Measurements from ENCODE around the gene PPP1R14C. TPM values are rescaled to one million over a fixed set of nuclear protein-coding genes. Genes with fewer than 3 reads are reported as not detected.

The PPP1R14C gene
- total and polyA plus RNA-seq, 4 donors: 6.5 to 68.4 (median 24.0) TPM

- WGBS, 2 donors: 23 to 34% methylated on average over 2 of the region's 2 CpGs
- DNase-seq: no peak
- Histone ChIP-seq H3K36me3 (ENCODE audit: control insufficient read depth in 4 of 4, insufficient read depth in 4 of 4, low read length in 4 of 4) (no peaks in the 10 kb centered on the region), H3K9ac (ENCODE audit: insufficient read depth in 1 of 2, low read length in 2 of 2) (no peak overlapping the region), H3K4me3 (no peak overlapping the region), H3K4me1 (ENCODE audit: control insufficient read depth in 5 of 5, insufficient read depth in 5 of 5, low read length in 5 of 5) (no peaks in the 10 kb centered on the region), H3K27me3 (ENCODE audit: control insufficient read depth in 3 of 3, insufficient read depth in 3 of 3, low read length in 2 of 3) (no peaks in the 10 kb centered on the region), H3K9me3 (ENCODE audit: control insufficient read depth in 4 of 4, insufficient read depth in 3 of 4, low read length in 3 of 4) (peaks cover 0 to 10% (median 3%) of the 10 kb centered on the region in 4 donors), H3K27ac (ENCODE audit: low read depth in 1 of 2, low read length in 1 of 2) (peak overlapping the region in 1 of 2 donors; percentile 24)
- TF ChIP-seq, protein P1, sequence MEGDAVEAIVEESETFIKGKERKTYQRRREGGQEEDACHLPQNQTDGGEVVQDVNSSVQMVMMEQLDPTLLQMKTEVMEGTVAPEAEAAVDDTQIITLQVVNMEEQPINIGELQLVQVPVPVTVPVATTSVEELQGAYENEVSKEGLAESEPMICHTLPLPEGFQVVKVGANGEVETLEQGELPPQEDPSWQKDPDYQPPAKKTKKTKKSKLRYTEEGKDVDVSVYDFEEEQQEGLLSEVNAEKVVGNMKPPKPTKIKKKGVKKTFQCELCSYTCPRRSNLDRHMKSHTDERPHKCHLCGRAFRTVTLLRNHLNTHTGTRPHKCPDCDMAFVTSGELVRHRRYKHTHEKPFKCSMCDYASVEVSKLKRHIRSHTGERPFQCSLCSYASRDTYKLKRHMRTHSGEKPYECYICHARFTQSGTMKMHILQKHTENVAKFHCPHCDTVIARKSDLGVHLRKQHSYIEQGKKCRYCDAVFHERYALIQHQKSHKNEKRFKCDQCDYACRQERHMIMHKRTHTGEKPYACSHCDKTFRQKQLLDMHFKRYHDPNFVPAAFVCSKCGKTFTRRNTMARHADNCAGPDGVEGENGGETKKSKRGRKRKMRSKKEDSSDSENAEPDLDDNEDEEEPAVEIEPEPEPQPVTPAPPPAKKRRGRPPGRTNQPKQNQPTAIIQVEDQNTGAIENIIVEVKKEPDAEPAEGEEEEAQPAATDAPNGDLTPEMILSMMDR (IDR thresholded peaks at IDR 0.05; ENCODE audit: control extremely low read depth, extremely low read depth): no peak
- peak; percentile 59 for ATAC-seq (ENCODE audit: insufficient read depth, low FRiP score)
Observed at GRCh38 chr6:150293423-150294173, 150.8 kb downstream of the PPP1R14C start.

GRCh38 chr6:150296890-150297289, 154.0 kb downstream of the PPP1R14C start:
- no peak overlapping the region for H3K27ac ChIP-seq (ENCODE audit: low read depth in 1 of 2, low read length in 1 of 2)
- TF ChIP-seq, protein P1 (IDR thresholded peaks at IDR 0.05; ENCODE audit: control extremely low read depth, extremely low read depth): no peak
- no peaks in the 10 kb centered on the region for H3K36me3 ChIP-seq (ENCODE audit: control insufficient read depth in 4 of 4, insufficient read depth in 4 of 4, low read length in 4 of 4)
- H3K9ac ChIP-seq (ENCODE audit: insufficient read depth in 1 of 2, low read length in 2 of 2): no peak overlapping the region
- DNase-seq: no peak
- ATAC-seq (ENCODE audit: insufficient read depth, low FRiP score): no peak
- no peaks in the 10 kb centered on the region for H3K27me3 ChIP-seq (ENCODE audit: control insufficient read depth in 3 of 3, insufficient read depth in 3 of 3, low read length in 2 of 3)
- 93 to 98% methylated on average over 2 of the region's 2 CpGs for WGBS, 2 donors
- H3K9me3 ChIP-seq (ENCODE audit: control insufficient read depth in 4 of 4, insufficient read depth in 3 of 4, low read length in 3 of 4): peaks cover 0 to 10% (median 3%) of the 10 kb centered on the region in 4 donors
- H3K4me1 ChIP-seq (ENCODE audit: control insufficient read depth in 5 of 5, insufficient read depth in 5 of 5, low read length in 5 of 5): no peaks in the 10 kb centered on the region
- no peak overlapping the region for H3K4me3 ChIP-seq

DNA sequence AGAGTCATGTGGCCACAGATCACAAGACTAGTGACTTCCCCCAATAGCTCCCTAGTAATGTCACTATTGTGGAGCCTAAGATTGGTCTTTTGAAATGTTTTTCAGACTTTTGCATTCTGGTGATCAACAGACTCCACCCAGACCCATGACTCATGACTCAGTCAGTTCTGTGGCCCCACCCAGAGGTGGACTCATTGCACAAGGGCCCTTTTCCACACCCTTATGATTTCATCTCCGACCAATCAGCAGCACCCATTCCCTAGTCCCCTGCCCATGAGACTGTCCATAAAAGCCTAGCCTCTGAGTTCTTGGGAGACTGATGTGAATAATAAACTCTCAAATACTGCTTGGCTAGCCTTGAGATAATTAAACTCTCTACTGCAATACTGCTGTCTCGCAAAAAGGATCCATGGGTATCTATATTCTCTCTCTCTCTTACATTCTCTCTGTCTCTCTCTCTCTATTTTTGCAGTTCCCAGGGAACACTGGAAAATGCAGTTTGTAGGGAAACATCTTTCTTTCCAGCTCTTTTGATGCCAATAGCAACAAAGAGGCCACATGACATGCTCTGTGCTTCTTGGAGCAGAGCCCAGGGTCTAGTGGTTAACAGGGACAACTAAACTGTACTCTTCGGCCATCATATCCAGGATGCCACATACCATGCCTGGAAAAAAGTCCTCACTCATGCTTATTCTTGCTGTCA, 154.6 kb downstream of the PPP1R14C start:
- DNase-seq: peak in 1 of 3 donors; percentile 36
- H3K9me3 ChIP-seq (ENCODE audit: control insufficient read depth in 4 of 4, insufficient read depth in 3 of 4, low read length in 3 of 4): peaks cover 0 to 10% (median 3%) of the 10 kb centered on the region in 4 donors
- H3K27me3 ChIP-seq (ENCODE audit: control insufficient read depth in 3 of 3, insufficient read depth in 3 of 3, low read length in 2 of 3): no peaks in the 10 kb centered on the region
- ATAC-seq (ENCODE audit: insufficient read depth, low FRiP score): no peak
- no peaks in the 10 kb centered on the region for H3K4me1 ChIP-seq (ENCODE audit: control insufficient read depth in 5 of 5, insufficient read depth in 5 of 5, low read length in 5 of 5)
- TF ChIP-seq, protein P1 (IDR thresholded peaks at IDR 0.05; ENCODE audit: control extremely low read depth, extremely low read depth): no peak
- no peak overlapping the region for H3K27ac ChIP-seq (ENCODE audit: low read depth in 1 of 2, low read length in 1 of 2)
- H3K36me3 ChIP-seq (ENCODE audit: control insufficient read depth in 4 of 4, insufficient read depth in 4 of 4, low read length in 4 of 4): no peaks in the 10 kb centered on the region
- WGBS, 2 donors: 88 to 91% methylated on average over 3 of the region's 3 CpGs
- no peak overlapping the region for H3K9ac ChIP-seq (ENCODE audit: insufficient read depth in 1 of 2, low read length in 2 of 2)
- no peak overlapping the region for H3K4me3 ChIP-seq

All from lung (tissue), 12 donors.